Measurements from ENCODE around the gene DOK6.
"Not testable (repeated sequence)": the region's sequence is repeated elsewhere in the genome, so short reads cannot be mapped to it uniquely, and the experiment has no call there.

The DOK6 gene

GRCh38 chr18:69649684-69650083, 249.0 kb downstream of the DOK6 start:
- TF ChIP-seq CTCF (IDR thresholded peaks at IDR 0.05; ENCODE audit: insufficient read depth, low read length, missing control alignments), result no peak
- no peak for DNase-seq (ENCODE audit: low read depth, low spot score)
- no peak overlapping the region for H3K4me3 ChIP-seq (ENCODE audit: low read depth, low read length)
- ChIA-PET CTCF (no interaction called here), POLR2A (no interaction called here)

GRCh38 chr18:69651243-69651642, 250.6 kb downstream of the DOK6 start:
- ChIA-PET CTCF (no interaction called here), POLR2A (no interaction called here)
- no peak for DNase-seq (ENCODE audit: low read depth, low spot score)
- no peak for TF ChIP-seq CTCF (IDR thresholded peaks at IDR 0.05; ENCODE audit: insufficient read depth, low read length, missing control alignments)
- no peak overlapping the region for H3K4me3 ChIP-seq (ENCODE audit: low read depth, low read length)

GRCh38 chr18:69655816-69656215, 255.1 kb downstream of the DOK6 start:
- no peak for TF ChIP-seq CTCF (IDR thresholded peaks at IDR 0.05; ENCODE audit: insufficient read depth, low read length, missing control alignments)
- POLR2A ChIA-PET, result no interaction called here
- CTCF ChIA-PET, result no interaction called here

GRCh38 chr18:69658103-69658502, 257.4 kb downstream of the DOK6 start:
- H3K4me3 ChIP-seq (ENCODE audit: low read depth, low read length), result no peak overlapping the region
- ChIA-PET POLR2A (no interaction called here), CTCF (no interaction called here)
- TF ChIP-seq CTCF (IDR thresholded peaks at IDR 0.05; ENCODE audit: insufficient read depth, low read length, missing control alignments), result no peak
- no peak for DNase-seq (ENCODE audit: low read depth, low spot score)

More at GRCh38 chr18:69655816-69656215, 255.1 kb downstream of the DOK6 start:
- no peak for DNase-seq (ENCODE audit: low read depth, low spot score)
- H3K4me3 ChIP-seq (ENCODE audit: low read depth, low read length), result no peak overlapping the region

- ChIA-PET POLR2A (no interaction called here), CTCF (no interaction called here)
- no peak for TF ChIP-seq CTCF (IDR thresholded peaks at IDR 0.05; ENCODE audit: insufficient read depth, low read length, missing control alignments)
- DNase-seq (ENCODE audit: low read depth, low spot score), result no peak
- no peak overlapping the region for H3K4me3 ChIP-seq (ENCODE audit: low read depth, low read length)
These were observed 258.0 kb downstream of the DOK6 start for GRCh38 chr18:69658685-69659084.

- ChIA-PET CTCF (no interaction called here), POLR2A (no interaction called here)
- DNase-seq (ENCODE audit: low read depth, low spot score), result no peak
- no peak overlapping the region for H3K4me3 ChIP-seq (ENCODE audit: low read depth, low read length)
- TF ChIP-seq CTCF (IDR thresholded peaks at IDR 0.05; ENCODE audit: insufficient read depth, low read length, missing control alignments), result no peak
These were observed 258.5 kb downstream of the DOK6 start for GRCh38 chr18:69659142-69659651.

- POLR2A ChIA-PET; CTCF ChIA-PET; DNase-seq (ENCODE audit: low read depth, low spot score); H3K4me3 ChIP-seq (ENCODE audit: low read depth, low read length): not testable (repeated sequence)
These were observed 261.4 kb downstream of the DOK6 start for GRCh38 chr18:69662090-69662489.

Data from AG04449 (cell line).